NCI-H524 (cell line): ENCODE data around the gene PGAP3.
A peak's percentile ranks its signal among the peaks of the same experiment; 100 is the strongest.
"Not testable (repeated sequence)": the region's sequence is repeated elsewhere in the genome, so short reads cannot be mapped to it uniquely, and the experiment has no call there.

Source experiments
- DNase-seq, 2 experiments: peaks; one replicate each; lab custom pipeline; 2025; lab: John Stamatoyannopoulos, UW

The PGAP3 gene

GRCh38 chr17:39715375-39716072 is 27.7 kb upstream of the PGAP3 start:
- DNase-seq: no peak

GRCh38 chr17:39714234-39714633 is 26.4 kb upstream of the PGAP3 start:
- no peak for DNase-seq

GRCh38 chr17:39711851-39712250 is 24.0 kb upstream of the PGAP3 start:
- no peak for DNase-seq

GRCh38 chr17:39711071-39711470 is 23.2 kb upstream of the PGAP3 start:
- not testable (repeated sequence) for DNase-seq

- peak in 1 of 2 experiments; percentile 39 for DNase-seq
Observed at GRCh38 chr17:39709998-39710964, 22.4 kb upstream of the PGAP3 start.

GRCh38 chr17:39709319-39709997 is 21.6 kb upstream of the PGAP3 start:
- DNase-seq: no peak

GRCh38 chr17:39706921-39707337 is 19.1 kb upstream of the PGAP3 start:
- no peak for DNase-seq

GRCh38 chr17:39706383-39706782 is 18.5 kb upstream of the PGAP3 start:
- no peak for DNase-seq

- no peak for DNase-seq
Observed at GRCh38 chr17:39705786-39706348, 18.0 kb upstream of the PGAP3 start.

GRCh38 chr17:39704821-39705551 is 17.1 kb upstream of the PGAP3 start:
- no peak for DNase-seq

- no peak for DNase-seq
Observed at GRCh38 chr17:39703913-39704312, 16.1 kb upstream of the PGAP3 start.

- DNase-seq: no peak
Observed at GRCh38 chr17:39702901-39703893, 15.3 kb upstream of the PGAP3 start.

- DNase-seq: no peak
Observed at GRCh38 chr17:39701784-39702422, 14.0 kb upstream of the PGAP3 start.

- no peak for DNase-seq
Observed at GRCh38 chr17:39701012-39701783, 13.3 kb upstream of the PGAP3 start.

GRCh38 chr17:39700148-39700987 is 12.5 kb upstream of the PGAP3 start:
- no peak for DNase-seq

- DNase-seq: no peak
Observed at GRCh38 chr17:39699818-39700147, 11.9 kb upstream of the PGAP3 start, which contains the start of gene ERBB2. ERBB2 (plus strand) TSS chr17:39700064; CDS start chr17:39700239, 175 bp downstream.

GRCh38 chr17:39699157-39699817 is 11.4 kb upstream of the PGAP3 start:
- not testable (repeated sequence) for DNase-seq
